Activated CD4-positive, CD25-positive, alpha-beta regulatory T cell treated with anti-CD3 and anti-CD28 coated beads, Interleukin-2, amount 50 U/mL, for 72 hours (primary cell): Measurements from ENCODE around the gene IFT27.

Experiments
- DNase-seq: peaks from one replicate; pipeline ENCODE4 v3.0.0; 2021

Gene IFT27

DNA sequence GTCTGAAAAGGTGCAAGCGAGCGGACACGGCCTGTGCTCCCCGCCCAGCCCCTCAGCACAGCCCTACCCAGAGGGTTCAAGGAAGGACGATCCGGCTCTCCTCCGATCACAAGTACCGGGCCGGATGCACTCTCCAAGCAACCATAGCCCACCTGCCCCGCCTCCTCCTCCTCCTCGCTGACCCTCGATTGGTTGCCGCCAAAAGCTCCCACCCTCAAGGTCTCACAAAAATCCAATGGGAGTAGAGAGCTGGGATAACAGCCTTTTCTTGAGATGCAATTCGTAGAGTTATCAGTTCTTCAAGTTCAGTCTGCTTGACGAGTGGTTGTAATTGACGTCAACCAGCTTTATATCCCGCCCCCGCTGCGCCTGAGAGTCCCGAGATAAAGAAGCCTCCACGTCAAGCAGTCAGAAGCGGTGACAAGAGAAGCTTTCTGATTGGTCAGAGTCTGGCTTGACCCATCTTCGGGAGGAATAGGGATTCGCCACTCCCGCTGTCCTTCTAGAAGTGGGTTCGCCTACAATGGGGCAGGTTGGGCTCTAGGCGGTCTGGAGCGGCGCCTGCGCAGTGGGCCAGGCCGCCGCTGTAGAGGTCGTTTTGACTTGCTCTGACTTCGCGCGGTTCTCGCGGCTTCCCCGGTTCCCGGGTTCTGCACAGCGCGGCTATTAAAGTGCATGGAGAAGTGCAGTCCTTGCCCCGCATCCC is at the start of gene IFT27:
Gene IFT27, minus strand, starts transcription at position 156 of the 706 bp plus-strand sequence. CDS start 412 bp downstream, outside the sequence.
- peak; percentile 89 for DNase-seq

GRCh38 chr22:36824655-36825054 is 48.7 kb upstream of the IFT27 start:
- no peak for DNase-seq

DNA sequence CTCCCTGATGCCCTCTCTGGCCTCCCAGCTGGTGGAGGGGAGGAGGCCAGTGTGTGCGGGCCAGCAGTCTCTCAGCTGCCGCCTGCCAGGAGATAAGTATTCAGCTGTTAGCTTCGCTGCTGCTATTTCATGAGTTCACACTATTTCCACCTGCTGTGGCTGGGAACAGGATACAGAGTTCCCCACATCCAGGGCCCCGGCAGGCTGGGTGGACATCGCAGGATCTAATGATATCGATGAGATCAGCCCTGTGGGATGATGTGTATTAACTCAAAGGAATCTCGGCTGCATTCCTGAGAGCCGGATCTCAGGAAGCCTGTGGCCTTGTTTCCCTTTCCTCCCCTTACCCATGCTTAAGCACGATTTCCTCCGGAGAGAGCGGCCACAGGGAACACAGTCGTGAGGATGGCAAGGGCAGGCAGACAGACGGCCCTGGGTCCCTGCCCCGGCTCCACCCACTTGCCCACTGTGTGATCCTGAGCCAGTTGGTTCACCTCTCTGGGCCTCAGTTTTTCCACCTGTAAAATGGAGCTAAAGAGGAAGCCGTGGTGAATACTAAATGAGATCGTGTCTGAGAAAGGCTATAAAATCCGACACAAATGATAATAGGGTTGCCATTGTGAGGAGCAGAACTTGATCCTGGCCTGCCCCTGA is 47.4 kb upstream of the IFT27 start:
- DNase-seq, result no peak

DNA sequence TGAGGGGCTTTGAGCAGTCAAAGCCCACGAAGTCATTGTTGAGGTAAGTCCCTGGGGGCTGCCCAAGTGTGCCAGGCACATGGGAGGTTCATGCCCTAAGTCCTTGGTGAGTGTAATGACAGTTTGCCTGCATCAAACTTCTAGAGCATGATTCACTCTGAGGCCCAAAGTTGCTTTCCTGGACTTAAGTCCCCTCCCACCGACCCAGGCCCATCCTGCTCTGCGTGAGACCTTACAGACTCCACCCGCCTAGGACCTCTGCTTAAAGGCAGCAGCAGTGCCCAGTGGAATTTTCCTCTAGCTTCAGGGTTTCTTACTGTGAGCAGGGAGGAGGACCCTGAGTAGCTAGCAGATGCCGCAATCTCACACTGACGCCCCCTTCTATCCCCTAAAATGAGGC is 46.7 kb upstream of the IFT27 start:
- no peak for DNase-seq

DNA sequence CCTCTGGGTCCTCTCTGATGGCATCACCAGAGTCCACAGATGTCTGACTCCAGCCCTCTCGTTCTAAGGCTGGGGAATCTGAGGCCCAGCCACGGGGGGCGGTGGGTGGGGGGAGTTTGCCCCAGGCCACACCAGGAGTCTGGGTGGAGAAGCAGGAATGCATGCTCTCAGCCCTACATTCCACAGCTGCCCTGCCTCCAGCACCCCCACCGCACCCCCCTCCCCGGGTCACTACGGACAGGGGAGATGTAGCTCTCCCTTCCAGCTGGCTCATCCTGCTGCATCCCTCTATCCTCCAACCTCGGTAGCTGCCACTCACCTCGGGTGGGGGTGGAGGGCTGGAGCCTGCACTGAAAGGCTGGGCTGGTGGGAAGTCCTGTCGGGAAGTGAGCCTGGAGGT is 43.2 kb upstream of the IFT27 start:
- no peak for DNase-seq

- DNase-seq, result no peak
Measured at GRCh38 chr22:36818010-36818642, 42.2 kb upstream of the IFT27 start.

GRCh38 chr22:36817525-36817848 is 41.6 kb upstream of the IFT27 start:
- DNase-seq, result no peak

DNA sequence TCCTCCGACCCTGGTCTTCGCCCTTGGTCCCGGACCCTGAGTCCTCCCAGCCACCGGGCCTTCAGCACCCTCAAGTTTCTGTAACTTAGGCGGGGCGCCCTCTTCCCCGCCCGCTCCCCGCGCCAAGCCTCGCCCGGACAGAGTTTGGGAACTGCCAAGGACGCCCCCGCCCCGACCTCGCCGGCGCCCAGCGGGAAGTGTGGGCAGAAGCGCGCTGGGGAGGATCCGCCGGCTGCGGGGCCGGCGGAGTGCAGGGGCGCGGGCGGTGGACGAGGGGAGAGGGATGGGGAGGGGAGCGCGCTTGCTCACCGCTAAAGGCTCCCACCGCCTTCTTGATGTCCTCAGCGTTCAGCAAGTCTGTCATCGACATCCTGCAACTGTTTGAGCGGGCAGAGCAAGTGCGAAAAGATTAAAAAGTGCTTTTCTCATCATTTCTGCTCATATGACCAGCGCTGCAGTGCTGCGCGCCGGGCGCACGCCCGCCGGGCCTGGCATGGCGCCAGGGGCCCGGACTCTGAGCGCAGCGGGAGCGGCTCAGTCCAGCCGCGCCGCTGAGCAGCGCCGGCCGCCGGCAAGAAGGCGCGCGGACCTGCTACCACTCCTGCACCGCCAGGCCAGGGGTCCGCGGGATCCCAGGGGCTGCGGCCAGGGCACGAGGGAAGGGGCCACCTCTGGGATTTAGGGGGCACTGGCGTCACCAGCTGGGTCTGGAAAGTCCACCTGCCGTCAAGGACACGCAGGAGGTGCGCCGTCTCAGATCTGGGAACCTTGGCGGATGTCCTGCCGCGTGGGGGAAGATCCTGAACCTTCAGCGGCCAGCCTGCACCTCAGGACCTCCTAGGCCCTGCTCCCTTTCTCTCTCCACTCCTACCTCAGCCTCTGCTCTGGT is 41.0 kb upstream of the IFT27 start, which contains the start of gene PVALB:
Gene PVALB, minus strand, starts transcription at position 400 of the 889 bp plus-strand sequence. Its CDS starts 30 bp downstream, at position 370.
- no peak for DNase-seq

- no peak for DNase-seq
Measured at GRCh38 chr22:36816339-36816635, 40.4 kb upstream of the IFT27 start.

DNA sequence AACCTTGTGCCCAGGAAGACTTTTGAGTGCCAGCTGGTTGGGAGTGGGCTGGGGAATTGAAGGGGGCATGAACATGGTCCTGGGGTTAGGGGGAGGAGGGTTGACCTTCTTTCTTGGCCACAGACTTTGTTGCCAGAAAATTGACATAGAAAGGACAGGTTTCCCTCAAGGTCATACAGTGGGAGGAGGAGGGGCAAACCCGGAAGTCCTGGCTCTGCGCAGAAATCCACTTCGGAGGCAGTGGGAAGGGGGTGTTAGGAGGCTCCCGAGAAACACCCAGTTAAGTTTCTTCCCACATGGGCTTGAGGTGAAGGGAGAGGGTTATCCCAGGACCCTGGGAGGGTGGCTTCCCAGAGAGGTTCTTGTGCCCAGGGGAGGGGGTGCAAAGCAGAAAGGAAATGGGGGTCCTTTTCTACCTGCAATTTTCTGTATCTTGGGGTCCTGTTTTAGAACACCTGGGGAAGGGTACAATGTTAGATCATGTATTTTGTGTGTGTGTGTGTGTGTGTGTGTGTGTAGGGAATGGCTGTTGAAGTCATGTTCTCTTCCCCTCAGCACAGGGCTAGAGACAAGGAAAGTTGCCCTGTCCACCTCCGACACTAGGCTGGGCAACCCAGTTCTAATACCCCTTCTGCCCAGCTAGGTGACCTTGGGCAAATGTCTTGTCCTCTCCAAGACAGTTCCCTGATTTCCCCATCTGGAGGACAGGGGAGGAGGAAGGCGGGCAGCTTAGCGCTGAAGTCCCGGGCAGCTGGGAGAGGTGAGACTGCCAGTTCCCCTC is 39.8 kb upstream of the IFT27 start:
- DNase-seq, result no peak

DNA sequence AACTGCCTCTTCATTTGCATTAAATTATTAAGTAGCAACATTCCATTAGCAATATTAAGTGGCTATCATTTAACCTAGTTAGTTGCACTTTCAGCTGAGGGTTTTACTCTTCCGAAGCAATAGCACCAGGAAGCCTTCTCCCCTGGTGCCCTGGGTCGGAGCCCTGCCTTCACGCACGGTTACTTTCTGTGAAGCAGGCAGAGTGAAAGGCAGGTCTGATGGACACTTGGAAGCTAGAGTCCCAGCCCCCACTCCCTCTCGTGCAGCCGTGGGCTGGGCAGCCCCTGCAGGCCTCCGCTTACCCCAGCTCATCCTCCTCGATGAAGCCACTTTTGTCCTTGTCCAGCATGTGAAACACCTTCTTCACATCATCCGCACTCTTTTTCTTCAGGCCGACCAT is 38.9 kb upstream of the IFT27 start:
- no peak for DNase-seq

DNA sequence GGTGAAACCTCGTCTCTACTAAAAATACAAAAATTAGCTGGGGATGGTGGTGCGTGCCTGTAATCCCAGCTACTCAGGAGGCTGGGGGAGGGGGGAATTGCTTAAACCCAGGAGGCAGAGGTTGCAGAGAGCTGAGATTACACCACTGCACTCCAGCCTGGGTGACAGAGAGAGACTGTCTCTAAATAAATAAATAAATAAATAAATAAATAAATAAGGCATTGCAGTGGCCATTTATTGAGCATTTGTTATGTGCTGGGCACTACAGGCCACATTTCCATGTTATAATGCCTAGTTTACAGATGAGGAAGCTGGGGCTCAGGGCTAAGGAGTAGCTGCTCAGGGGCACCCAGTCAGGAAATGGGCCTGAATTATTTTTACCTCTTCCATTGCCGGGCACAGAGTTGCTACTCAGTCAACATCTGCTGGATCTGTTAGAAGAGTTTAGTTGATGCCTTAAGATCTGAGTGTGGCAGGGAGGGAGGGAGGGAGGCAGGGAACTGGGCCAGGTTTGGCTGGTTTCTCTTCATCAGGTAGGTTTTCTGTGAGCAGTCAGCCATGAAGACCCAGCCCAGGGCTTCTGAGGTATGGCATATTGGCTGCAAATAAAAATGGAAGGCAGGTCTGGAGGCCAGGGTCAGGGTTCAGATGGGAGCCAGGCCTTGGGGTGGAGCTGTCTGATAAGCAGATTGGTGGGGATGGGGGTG is 35.3 kb upstream of the IFT27 start:
- DNase-seq, result no peak

GRCh38 chr22:36809351-36809750 is 33.4 kb upstream of the IFT27 start:
- no peak for DNase-seq

DNA sequence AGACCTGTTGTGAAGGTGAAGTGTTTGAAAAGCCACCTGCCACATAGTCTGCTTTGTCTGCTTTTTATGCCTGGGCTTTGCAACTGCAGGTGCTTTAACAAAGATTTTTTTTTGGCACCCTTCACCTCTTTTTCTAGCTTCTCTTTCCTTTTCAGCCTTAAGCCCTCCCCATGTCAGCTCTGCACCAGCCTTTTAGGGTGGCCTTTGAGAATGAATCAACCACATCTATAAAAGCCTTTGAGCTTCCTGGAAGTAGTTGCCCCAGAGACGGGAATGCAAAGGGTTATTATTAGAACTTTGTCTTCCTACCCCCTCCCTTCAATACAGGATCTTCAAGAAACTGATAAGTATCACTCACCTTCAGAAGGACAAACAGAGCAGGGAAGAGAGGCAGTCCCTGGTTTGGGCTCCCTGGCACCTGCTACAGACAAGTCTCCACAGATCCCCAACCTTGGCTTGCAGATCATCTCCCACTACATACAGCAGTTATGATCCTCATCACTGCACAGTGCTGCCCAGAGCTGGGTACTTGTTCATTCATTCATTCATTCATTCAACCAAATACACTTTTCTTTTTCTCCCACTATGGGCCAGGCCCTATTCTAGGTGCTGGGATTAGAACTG is 32.9 kb upstream of the IFT27 start:
- DNase-seq, result no peak

DNA sequence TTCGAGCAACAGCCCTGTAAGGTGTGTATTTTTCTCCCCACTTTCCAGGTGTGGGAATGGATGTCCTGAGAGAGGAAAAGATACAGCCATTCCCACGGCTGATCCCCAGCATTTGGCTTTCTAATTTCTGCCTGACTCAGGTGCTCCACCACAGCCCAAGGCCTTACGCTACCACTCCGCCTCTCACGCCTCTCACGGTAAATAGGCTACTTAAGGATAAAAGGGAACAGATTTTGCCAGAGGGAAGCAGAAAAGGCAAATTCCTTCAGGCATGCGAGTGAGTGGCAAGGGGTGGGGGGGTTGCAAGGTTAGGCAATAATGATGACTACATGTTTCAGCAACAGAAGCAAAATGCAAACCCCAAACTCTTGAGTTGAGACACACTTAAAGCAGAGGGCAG is 31.7 kb upstream of the IFT27 start:
- DNase-seq, result no peak

DNA sequence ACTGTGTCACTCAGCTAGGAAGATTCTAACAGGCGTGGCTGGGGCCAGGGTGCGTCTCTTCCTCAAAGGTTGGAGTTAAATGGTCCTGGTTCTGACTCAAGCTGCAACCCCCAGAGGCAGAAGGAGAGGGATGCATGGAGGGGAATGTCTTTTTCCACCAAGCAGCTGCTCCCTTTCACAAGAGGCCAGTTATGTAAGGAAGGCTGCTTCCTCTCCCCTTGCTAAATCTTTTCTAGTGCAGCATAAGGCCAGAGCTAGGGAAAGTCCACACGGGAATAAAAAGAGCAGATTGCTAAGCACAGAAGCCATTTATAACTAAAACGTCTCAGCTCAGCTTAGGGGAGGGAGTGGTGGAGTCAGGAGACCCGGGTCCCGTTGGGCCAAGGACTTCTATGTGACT is 30.9 kb upstream of the IFT27 start:
- no peak for DNase-seq

DNA sequence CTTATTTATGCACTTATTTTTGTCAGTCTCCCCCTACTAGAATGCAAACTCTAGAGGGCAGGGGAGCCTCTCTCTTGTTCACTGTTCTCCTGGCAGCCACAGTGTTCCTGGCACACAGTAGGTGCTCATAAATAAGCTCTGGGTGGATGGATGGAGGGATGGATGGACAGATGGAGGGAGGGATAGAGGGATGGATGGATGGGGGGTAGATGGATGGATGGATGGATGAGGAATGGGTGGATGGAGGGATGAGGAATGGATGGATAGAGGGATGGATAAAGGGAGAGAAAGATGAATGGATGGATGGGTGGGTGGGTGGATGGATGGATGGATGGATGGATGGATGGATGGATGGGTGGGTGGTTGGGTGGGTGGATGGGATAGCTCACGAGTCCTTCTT is 27.4 kb upstream of the IFT27 start:
- DNase-seq, result no peak

GRCh38 chr22:36798674-36799066 is 22.8 kb upstream of the IFT27 start:
- no peak for DNase-seq

DNA sequence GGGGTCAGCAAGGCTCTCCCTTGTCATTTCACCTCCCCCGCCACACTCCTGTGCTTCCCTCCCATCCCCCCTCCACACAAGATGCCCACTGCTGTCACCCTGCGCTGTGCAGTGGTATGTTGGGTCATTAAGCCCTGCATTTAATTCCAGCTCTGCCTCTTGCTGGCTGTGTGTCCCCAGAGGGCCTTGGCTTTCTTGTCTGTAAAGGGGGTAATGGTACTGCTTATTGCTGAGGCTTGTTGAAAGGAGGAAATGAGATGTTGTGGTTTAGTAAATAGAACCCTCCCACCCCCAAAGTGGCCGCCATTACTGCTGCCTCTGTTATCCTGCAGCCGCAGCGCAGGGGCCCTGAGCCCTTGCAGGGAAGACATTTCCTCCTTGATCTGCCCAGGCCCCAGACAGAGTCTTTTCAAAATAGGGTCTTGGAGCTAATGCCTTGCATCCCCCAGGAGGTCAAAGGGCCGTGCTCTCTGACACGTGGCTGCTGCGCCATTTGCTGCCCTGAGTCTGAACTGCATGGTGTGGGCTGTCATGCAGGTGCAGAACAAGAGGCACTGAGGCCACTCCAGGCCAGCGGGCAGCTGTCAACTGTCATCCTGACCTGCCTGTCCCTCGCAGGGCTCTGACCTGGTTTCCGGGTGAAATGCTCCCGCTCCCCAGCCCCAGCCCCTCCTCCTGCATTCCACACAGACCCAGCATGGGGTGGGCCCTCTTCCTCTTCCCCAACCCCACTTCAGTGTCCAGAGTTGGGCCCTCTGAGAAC is 22.2 kb upstream of the IFT27 start:
- no peak for DNase-seq

DNA sequence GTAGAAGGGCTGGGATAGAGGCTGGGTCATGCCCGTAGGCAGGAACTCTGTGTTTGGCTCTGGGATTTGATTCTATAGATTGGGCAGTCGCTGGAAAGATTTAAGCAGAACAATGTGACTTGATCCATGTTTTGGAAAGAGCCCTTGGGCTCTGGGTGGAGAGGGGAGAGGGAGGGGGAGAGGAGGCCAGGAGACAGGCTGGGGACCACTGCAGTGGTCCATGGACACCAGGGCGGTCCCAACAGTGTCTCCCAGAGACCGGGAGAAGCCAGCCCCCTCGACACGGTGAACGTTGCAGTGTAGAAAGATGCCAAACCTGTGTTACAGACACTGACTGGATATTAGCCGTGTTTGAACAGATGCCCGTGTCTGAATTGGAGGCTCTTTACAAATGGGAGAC is 21.5 kb upstream of the IFT27 start:
- DNase-seq, result no peak
